Kidney epithelial cell (primary cell): Measurements from ENCODE around the gene MYO5C. TPM values are rescaled to one million over a fixed set of nuclear protein-coding genes. Genes with fewer than 3 reads are reported as not detected.

Experiments
- DNase-seq: peaks from one replicate; pipeline ENCODE4 v3.0.0-alpha.2; 2010; ENCODE audit warnings: low read depth
- H3K27me3 ChIP-seq: 2 replicates; pipeline ENCODE4 v1.6.0; 2011; ENCODE audit warnings: low read length; ENCODE audit not compliant: control insufficient read depth, insufficient read depth
- H3K36me3 ChIP-seq: 2 replicates; pipeline ENCODE4 v1.5.1; 2011; ENCODE audit warnings: low read length; ENCODE audit not compliant: control insufficient read depth, insufficient read depth
- H3K4me3 ChIP-seq: 2 replicates; pipeline ENCODE4 v1.5.1; 2011; ENCODE audit warnings: low read depth, mild to moderate bottlenecking, control low read depth, low read length
- total RNA-seq: library from RNA; depleted of rRNA; stranded (reverse); fragments of >200 nt; gene quantifications from 2 replicates; pipeline ENCODE4 v1.2.3, GENCODE V29; 2015
- TF ChIP-seq, protein P1 (sequence below): IDR thresholded peaks from 2 replicates; pipeline ENCODE4 v1.5.1; 2011; ENCODE audit warnings: mild to moderate bottlenecking, moderate library complexity, low read length, control low read depth, inconsistent platforms; ENCODE audit not compliant: insufficient read depth, poor library complexity, severe bottlenecking

The MYO5C gene
- total RNA-seq, 1 donor from 2014 or later = 26.4 TPM

DNA sequence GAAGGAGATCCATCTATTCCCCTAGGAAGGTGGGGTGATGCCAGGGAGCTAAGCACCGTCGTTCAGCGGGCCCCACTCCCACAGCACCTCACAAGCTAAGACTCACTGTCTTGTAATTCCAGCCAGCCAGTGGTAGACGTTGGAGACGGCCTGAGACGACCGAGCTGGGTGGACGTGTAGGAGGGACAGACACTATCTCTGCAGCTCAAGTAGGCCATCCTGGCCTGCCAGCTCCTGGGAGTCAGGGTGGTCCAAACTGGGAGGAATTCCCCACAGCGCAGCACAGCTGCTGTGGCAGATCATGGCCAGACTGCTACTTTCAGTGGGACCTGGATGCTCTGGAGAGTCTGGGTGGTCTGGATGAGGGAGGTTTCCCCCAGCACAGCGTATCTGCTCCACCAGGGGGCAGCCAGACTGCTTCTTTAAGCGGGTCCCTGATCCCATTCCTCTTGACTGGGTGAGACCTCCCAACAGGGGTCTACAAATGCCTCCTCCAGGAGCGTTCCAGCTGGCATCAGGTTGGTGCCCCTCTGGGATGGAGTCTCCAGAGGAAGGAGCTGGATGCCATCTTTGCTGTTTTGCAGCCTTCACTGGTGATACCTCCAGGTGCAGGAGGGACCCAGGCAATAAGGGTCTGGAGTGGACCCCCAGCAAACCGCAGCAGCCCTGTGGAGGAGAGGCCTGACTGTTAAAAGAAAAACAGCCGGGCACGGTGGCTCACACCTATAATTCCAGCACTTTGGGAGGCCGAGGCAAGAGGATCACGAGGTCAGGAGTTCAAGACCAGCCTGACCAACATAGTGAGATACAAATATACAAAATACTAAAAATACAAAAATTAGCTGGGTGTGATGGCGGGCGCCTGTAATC lies 132.0 kb downstream of the MYO5C start:
- Histone ChIP-seq H3K36me3 (no peaks in the 10 kb centered on the region), H3K4me3 (no peak overlapping the region), H3K27me3 (no peaks in the 10 kb centered on the region)
- TF ChIP-seq, protein P1, sequence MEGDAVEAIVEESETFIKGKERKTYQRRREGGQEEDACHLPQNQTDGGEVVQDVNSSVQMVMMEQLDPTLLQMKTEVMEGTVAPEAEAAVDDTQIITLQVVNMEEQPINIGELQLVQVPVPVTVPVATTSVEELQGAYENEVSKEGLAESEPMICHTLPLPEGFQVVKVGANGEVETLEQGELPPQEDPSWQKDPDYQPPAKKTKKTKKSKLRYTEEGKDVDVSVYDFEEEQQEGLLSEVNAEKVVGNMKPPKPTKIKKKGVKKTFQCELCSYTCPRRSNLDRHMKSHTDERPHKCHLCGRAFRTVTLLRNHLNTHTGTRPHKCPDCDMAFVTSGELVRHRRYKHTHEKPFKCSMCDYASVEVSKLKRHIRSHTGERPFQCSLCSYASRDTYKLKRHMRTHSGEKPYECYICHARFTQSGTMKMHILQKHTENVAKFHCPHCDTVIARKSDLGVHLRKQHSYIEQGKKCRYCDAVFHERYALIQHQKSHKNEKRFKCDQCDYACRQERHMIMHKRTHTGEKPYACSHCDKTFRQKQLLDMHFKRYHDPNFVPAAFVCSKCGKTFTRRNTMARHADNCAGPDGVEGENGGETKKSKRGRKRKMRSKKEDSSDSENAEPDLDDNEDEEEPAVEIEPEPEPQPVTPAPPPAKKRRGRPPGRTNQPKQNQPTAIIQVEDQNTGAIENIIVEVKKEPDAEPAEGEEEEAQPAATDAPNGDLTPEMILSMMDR = peak; percentile 8
- no peak for DNase-seq

DNA sequence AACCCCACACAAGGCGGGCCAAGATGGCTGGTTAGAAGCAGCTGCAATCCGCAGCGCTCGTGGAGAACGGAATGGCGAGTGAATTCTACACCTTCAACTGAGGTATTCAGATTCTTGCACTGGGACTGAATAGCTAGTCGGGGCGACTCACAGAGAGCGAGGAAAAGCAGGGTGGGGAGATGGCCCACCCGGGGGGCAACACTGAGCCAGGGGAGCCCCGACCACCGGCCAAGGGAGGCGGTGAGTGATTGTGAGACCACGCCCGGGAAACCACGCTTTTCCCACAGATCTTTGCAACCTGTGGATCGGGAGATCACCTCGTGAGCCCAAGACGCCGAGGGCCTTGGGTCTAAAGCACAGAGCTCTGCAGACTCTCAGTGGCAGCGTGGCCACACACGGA lies 132.7 kb downstream of the MYO5C start:
- no peak overlapping the region for H3K4me3 ChIP-seq
- TF ChIP-seq, protein P1 = no peak

GRCh38 chr15:52162260-52162659 lies 133.3 kb downstream of the MYO5C start:
- H3K4me3 ChIP-seq = no peak overlapping the region
- TF ChIP-seq, protein P1 = no peak
- no peaks in the 10 kb centered on the region for H3K27me3 ChIP-seq
- H3K36me3 ChIP-seq = no peaks in the 10 kb centered on the region
- no peak for DNase-seq

More for the DNA sequence above, 132.7 kb downstream of the MYO5C start:
- Histone ChIP-seq H3K36me3 (no peaks in the 10 kb centered on the region), H3K27me3 (no peaks in the 10 kb centered on the region)
- DNase-seq = no peak

DNA sequence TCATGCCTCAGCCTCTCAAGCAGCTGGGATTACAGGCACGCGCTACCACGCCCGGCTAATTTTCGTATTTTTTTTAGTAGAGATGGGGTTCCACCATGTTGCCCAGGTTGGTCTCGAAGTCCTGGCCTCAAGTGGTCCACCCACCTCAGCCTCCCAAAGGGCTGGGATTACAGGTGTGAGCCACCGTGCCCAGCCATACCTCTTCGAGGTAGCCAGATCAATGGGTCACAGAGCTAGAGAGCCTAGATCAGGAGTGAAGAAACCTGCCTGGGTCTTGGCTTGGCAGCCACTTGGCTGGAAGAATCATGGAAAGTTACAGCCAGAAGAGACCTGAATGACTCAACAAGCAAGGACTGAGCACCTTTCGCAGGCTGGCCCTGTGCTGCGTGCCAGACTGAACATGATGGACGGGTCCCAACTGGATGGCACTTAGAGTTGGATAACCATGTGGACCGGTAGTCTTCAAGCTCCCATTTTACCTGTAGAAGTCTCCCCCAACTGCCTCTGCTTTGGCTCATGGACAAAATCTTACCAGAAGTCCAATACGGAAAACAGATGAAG lies 134.1 kb downstream of the MYO5C start:
- H3K36me3 ChIP-seq = no peaks in the 10 kb centered on the region
- DNase-seq = no peak
- H3K27me3 ChIP-seq = no peaks in the 10 kb centered on the region
- no peak overlapping the region for H3K4me3 ChIP-seq
- TF ChIP-seq, protein P1 = no peak

DNA sequence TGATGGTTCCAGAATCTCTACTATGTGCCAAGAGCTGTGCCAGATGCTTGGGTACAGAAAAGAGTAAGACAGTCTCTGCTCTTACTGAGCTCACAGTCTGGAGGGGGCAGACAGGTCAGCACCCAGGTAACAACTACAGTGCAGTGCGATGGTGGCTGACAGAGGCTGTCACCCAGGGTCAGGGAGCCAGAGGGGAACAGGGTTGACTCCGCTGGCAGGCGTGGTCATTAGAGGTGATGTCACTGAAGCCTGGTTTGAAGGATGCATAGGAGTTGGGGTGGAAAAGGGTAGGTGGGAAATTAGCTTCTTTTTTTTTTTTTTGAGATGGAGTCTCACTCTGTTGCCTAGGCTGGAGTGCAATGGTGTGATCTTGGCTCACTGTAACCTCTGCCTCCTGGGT lies 136.0 kb downstream of the MYO5C start:
- DNase-seq = no peak
- H3K4me3 ChIP-seq = no peak overlapping the region
- no peaks in the 10 kb centered on the region for H3K27me3 ChIP-seq
- TF ChIP-seq, protein P1 = no peak
- H3K36me3 ChIP-seq = no peaks in the 10 kb centered on the region
